Fibroblast of lung (primary cell): ENCODE measurements around the gene PSMC1.

Experiments
- EZH2 ChIP-seq: IDR thresholded peaks from 2 replicates; pipeline ENCODE4 v1.5.1; 2012; ENCODE audit warnings: low read length, control low read depth, mild to moderate bottlenecking; ENCODE audit errors: missing control alignments
- TF ChIP-seq, protein P1 (sequence below), 2 donors: IDR thresholded peaks in 1 of 2; conservative IDR thresholded peaks in 1 of 2; 1 replicate in 1 of 2; 2 replicates in 1 of 2; pipeline ENCODE4 v1.5.1; 2011 to 2012; ENCODE audit warnings: low read length in 2 of 2, control low read depth in 1 of 2, inconsistent platforms in 1 of 2, low read depth in 1 of 2, mild to moderate bottlenecking in 1 of 2

DNA sequence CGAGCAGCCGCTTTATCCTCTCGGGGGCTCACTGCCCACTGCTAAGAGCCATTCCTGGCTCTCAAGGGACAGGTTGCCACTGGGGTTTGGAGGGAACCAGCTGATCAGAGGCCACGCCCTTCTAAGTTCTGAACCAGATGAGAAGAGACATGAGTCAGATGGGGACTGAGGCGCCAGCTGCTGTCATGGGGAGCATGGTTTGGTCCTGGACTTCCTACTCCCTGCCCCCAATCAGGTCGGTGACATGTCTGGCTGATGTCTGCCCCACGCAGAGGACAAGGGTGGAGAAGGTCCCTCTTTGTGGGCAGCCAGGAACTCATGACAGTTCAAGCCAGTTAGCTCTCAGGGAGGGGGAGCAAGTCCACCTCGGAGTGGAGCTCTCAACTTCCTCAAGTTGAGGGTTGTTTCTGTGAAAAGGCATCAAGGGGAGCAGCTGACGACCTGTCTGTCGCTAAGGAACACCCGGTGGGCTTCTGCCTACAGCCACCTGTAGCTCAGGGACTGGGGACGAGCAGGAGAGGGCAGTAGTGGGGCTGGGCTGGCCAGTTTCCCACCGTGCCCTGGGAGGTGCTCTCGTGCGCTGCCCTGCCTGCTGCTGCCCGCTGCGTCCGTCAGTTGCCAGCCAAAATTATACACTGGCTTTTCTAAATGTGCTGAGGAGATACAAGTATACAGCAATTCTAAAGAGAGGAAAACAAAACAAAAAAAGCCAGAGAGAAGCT is 20.5 kb downstream of the PSMC1 start:
- TF ChIP-seq EZH2 = no peak
- TF ChIP-seq, protein P1, sequence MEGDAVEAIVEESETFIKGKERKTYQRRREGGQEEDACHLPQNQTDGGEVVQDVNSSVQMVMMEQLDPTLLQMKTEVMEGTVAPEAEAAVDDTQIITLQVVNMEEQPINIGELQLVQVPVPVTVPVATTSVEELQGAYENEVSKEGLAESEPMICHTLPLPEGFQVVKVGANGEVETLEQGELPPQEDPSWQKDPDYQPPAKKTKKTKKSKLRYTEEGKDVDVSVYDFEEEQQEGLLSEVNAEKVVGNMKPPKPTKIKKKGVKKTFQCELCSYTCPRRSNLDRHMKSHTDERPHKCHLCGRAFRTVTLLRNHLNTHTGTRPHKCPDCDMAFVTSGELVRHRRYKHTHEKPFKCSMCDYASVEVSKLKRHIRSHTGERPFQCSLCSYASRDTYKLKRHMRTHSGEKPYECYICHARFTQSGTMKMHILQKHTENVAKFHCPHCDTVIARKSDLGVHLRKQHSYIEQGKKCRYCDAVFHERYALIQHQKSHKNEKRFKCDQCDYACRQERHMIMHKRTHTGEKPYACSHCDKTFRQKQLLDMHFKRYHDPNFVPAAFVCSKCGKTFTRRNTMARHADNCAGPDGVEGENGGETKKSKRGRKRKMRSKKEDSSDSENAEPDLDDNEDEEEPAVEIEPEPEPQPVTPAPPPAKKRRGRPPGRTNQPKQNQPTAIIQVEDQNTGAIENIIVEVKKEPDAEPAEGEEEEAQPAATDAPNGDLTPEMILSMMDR (conservative IDR thresholded peaks at IDR 0.05 in 1 of 2, IDR thresholded peaks at IDR 0.05 in 1 of 2; ENCODE audit: low read depth in 1 of 2, low read length in 2 of 2) = no peak
